ENCODE results near the gene IFI30.

The IFI30 gene

GRCh38 chr19:18225702-18226468 lies 52.3 kb downstream of the IFI30 start, which contains the start of gene PDE4C:
Gene PDE4C (minus strand): TSS chr19:18226438. CDS start chr19:18226415, 23 bp downstream.
- DNase-seq (ENCODE audit: low read depth), result no peak

GRCh38 chr19:18226956-18227780 lies 53.6 kb downstream of the IFI30 start:
- DNase-seq (ENCODE audit: low read depth), result no peak
